ENCODE data around the gene BMPR1B.

Gene BMPR1B

DNA sequence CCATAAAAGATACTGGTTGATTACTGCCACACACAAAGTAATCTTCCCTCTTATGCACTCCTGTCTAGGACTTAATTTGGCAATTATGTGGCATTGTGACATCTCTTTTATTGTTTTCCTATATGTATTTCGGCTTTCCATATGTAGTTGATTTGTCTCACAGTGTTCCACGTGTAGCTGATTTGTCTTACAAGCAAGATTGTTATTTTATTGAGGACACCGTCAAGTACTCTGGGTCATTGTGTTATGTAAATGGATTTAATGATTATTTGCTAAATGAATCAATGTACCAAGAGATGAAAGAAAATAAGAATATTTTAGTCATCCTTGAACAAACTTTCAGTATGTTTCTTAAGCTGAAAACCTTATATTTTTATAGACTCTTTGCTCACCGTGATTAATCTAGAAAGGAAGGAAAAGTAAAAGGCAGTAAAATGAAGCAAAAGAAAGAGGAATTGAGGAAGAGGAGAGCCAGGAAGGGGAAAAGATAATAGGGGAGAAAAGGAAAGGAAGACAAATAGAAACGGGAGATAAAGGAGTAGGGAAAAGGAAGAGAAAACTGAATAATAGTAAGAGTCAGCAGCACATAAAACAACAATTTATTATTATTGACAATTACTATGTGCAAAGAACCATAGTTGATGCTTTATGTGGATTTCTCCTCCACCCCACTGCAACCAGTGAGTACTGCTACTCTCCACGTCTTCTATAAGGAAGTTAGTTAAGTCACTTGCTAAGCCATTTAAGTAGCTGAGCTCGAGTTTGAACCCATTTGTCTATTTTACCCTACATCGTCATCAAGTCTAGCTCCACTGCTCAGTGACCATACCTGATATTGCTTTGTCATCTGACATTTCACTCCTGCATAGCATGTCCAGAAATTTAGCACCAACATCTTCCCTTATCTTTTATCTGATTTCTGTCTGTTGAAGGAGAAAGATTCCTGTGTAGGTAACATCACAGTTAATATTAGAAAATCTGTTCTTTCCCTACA, 336.5 kb downstream of the BMPR1B start (continued):
- no peak for TF ChIP-seq SCRT1 (tag by site-specific recombination; IDR thresholded peaks at IDR 0.05; ENCODE audit: borderline replicate concordance)
- no peak for TF ChIP-seq ZSCAN23 (tag by site-specific recombination; IDR thresholded peaks at IDR 0.05)
- no peak for TF ChIP-seq CTCF (tag by site-specific recombination; IDR thresholded peaks at IDR 0.05)
- peak; percentile 70 for TF ChIP-seq PRDM1 (tag by site-specific recombination; IDR thresholded peaks at IDR 0.05)
- TF ChIP-seq, protein P1, sequence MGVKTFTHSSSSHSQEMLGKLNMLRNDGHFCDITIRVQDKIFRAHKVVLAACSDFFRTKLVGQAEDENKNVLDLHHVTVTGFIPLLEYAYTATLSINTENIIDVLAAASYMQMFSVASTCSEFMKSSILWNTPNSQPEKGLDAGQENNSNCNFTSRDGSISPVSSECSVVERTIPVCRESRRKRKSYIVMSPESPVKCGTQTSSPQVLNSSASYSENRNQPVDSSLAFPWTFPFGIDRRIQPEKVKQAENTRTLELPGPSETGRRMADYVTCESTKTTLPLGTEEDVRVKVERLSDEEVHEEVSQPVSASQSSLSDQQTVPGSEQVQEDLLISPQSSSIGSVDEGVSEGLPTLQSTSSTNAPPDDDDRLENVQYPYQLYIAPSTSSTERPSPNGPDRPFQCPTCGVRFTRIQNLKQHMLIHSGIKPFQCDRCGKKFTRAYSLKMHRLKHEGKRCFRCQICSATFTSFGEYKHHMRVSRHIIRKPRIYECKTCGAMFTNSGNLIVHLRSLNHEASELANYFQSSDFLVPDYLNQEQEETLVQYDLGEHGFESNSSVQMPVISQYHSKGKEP (tag by site-specific recombination; IDR thresholded peaks at IDR 0.05) = no peak
- TF ChIP-seq ZNF202 (tag by site-specific recombination; IDR thresholded peaks at IDR 0.05; ENCODE audit: borderline replicate concordance) = no peak

DNA sequence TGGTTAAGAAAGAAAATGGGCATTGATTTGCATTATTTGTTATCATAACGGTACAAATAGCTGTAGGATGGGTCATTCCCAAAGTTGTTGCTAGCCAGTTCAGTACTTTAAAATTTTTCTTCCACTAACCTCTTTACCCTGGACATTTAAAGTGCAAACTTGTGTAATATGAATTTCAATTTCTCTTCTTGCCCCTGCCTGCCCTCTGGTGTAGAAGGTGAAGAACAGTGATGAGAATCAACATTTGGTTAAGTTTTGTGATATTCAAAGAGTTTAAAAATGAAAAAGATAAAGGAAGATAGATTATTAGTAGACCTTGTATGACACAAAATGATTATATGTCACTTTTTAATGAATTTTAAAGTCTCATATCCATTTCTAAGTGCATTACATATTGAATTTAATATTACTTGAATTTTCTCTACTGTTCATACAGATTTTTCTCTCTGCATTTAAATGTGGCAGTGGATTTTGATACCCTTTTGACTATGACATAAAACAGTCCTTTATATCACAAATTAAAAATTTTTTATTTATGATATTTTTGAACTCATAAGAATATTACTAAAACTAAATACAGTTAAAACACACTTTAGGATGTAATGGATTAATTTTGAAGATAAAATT, 337.7 kb downstream of the BMPR1B start:
- Histone ChIP-seq H3K4me3 (ENCODE audit: low read depth, low read length) (no peak overlapping the region), H3K36me3 (ENCODE audit: control insufficient read depth in 2 of 2, insufficient read depth in 1 of 2, low read length in 2 of 2) (no peaks in the 10 kb centered on the region), H3K27ac (ENCODE audit: extremely low read depth, low read depth, low read length) (no peak overlapping the region), H3K4me1 (ENCODE audit: control insufficient read depth, insufficient read depth, low read length) (peaks cover 12% of the 10 kb centered on the region; the same call in 1 of the 2 replicates), H3K9me3 (ENCODE audit: control insufficient read depth, insufficient read depth, low read depth, low read length) (no peaks in the 10 kb centered on the region)
- ChIA-PET POLR2A (no interaction called here), CTCF (interaction anchor here (0.7 to 1.5 kb wide), 6 partner anchors 10 to 474 kb away, joined by 3 to 6 read pairs (median 4); no protein-coding TSS in a partner anchor)
- TF ChIP-seq, protein P2, sequence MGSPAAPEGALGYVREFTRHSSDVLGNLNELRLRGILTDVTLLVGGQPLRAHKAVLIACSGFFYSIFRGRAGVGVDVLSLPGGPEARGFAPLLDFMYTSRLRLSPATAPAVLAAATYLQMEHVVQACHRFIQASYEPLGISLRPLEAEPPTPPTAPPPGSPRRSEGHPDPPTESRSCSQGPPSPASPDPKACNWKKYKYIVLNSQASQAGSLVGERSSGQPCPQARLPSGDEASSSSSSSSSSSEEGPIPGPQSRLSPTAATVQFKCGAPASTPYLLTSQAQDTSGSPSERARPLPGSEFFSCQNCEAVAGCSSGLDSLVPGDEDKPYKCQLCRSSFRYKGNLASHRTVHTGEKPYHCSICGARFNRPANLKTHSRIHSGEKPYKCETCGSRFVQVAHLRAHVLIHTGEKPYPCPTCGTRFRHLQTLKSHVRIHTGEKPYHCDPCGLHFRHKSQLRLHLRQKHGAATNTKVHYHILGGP (tag by site-specific recombination; IDR thresholded peaks at IDR 0.05) = no peak
- peak; percentile 67 for TF ChIP-seq ZNF654 (tag by site-specific recombination; IDR thresholded peaks at IDR 0.05; ENCODE audit: low read depth)
- no peak for TF ChIP-seq ZFP69B (tag by site-specific recombination; IDR thresholded peaks at IDR 0.05)
- TF ChIP-seq ZNF341 (tag by site-specific recombination; IDR thresholded peaks at IDR 0.05; ENCODE audit: low read depth) = no peak
- no peak for TF ChIP-seq ZNF394 (tag by site-specific recombination; IDR thresholded peaks at IDR 0.05; ENCODE audit: borderline replicate concordance)

DNA sequence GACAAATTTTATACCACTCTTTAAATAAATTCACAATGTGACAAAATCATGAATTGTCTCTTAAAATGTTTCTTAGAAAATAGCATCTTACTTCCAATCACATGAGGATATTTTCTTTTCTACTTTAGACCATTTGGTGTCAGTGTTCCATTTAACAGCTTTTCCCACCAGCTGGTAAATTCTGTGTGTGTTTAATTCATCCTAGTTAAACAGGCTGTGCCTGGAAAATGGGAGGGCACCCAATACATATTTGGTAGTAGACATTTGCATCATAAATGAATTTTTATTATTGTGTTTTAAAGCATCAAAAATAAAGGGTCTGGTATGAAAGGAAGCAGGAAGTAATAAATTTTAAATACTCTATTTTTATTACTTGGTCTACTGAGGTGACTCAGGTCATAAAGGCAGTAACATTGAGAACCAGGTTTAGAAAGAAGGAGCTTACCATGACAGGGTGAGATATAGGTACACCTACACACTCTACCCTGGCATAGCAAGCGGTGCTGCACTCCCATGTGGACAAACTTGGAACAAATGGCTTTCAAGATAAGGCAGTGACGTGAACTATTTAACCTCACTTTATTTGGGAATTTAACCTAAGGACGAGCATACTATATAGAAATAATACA, 344.5 kb downstream of the BMPR1B start:
- TF ChIP-seq GLI2 (tag by site-specific recombination; IDR thresholded peaks at IDR 0.05; ENCODE audit: borderline replicate concordance, low read depth) (no peak), ZNF501 (tag by site-specific recombination; IDR thresholded peaks at IDR 0.05) (no peak), ZNF202 (tag by site-specific recombination; IDR thresholded peaks at IDR 0.05; ENCODE audit: borderline replicate concordance) (no peak), ZNF473 (tag by site-specific recombination; IDR thresholded peaks at IDR 0.05) (no peak), SETDB1 (IDR thresholded peaks at IDR 0.05; ENCODE audit: insufficient read length, low read length) (no peak), KLF9 (tag by site-specific recombination; IDR thresholded peaks at IDR 0.05; ENCODE audit: low read depth) (no peak), ZNF426 (tag by site-specific recombination; IDR thresholded peaks at IDR 0.05) (no peak)
- TF ChIP-seq, protein P1 (tag by site-specific recombination; IDR thresholded peaks at IDR 0.05) = no peak
- no peak overlapping the region for H3K27ac ChIP-seq (ENCODE audit: extremely low read depth, low read depth, low read length)
- no peak overlapping the region for H3K4me3 ChIP-seq (ENCODE audit: low read depth, low read length)
- POLR2A ChIA-PET = no interaction called here
- H3K9me3 ChIP-seq (ENCODE audit: control insufficient read depth, insufficient read depth, low read depth, low read length) = no peaks in the 10 kb centered on the region
- H3K4me1 ChIP-seq (ENCODE audit: control insufficient read depth, insufficient read depth, low read length) = peaks cover 11% of the 10 kb centered on the region; the same call in 1 of the 2 replicates
- H3K36me3 ChIP-seq (ENCODE audit: control insufficient read depth in 2 of 2, insufficient read depth in 1 of 2, low read length in 2 of 2) = no peaks in the 10 kb centered on the region
- CTCF ChIA-PET = interaction anchor here (0.9 to 1.5 kb wide), 2 partner anchors 23 to 481 kb away, joined by 3 to 4 read pairs; no protein-coding TSS in a partner anchor

Measured in HEK293 (cell line).